Dermis microvascular lymphatic vessel endothelial cell (primary cell): ENCODE results near the gene MAP4K4. TPM values are rescaled to one million over a fixed set of nuclear protein-coding genes. Genes with fewer than 3 reads are reported as not detected.
A peak's percentile ranks its signal among the peaks of the same experiment; 100 is the strongest.

Experiments used
- DNase-seq, 2 donors: peaks; one replicate each; pipeline versions ENCODE4 v3.0.0 to v3.0.0-alpha.2; 2010; ENCODE audit warnings: low read depth in 2 of 2
- total RNA-seq: library from RNA; depleted of rRNA; stranded (reverse); fragments of >200 nt; gene quantifications from 2 replicates; pipeline ENCODE4 v1.2.1, GENCODE V29; 2014

The MAP4K4 gene
- total RNA-seq, 1 donor from 2014 or later: 126 TPM

DNA sequence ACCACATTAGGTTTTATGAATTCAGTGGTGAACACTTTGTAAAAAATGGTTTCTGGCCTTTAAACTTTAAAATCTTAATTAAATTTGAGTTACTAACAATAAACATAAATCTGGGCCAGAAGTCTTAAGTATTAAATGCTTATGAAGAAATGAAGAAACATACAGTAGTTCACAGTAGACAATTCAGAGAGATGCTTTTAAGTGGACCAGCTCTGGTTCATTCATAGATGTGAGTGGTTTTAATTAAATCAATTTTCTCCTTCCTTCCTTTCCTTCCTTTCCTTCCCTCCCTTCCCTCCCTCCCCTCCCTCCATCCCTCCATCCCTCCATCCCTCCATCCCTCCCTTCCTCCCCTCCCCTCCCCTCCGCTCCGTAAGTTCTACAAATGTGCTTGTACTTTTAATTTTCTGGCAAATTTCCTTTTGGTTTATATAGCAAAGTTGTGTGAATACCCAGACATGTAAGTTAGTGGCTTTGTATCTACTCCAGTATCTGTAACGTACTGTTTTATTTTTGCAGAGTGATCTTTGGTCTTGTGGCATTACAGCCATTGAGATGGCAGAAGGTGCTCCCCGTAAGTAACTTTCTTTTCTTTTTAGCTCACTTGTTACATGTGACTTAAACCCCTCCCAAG, 136.5 kb downstream of the MAP4K4 start:
- DNase-seq: no peak

- DNase-seq: no peak
Measured at GRCh38 chr2:101837354-101837753, 139.8 kb downstream of the MAP4K4 start.

DNA sequence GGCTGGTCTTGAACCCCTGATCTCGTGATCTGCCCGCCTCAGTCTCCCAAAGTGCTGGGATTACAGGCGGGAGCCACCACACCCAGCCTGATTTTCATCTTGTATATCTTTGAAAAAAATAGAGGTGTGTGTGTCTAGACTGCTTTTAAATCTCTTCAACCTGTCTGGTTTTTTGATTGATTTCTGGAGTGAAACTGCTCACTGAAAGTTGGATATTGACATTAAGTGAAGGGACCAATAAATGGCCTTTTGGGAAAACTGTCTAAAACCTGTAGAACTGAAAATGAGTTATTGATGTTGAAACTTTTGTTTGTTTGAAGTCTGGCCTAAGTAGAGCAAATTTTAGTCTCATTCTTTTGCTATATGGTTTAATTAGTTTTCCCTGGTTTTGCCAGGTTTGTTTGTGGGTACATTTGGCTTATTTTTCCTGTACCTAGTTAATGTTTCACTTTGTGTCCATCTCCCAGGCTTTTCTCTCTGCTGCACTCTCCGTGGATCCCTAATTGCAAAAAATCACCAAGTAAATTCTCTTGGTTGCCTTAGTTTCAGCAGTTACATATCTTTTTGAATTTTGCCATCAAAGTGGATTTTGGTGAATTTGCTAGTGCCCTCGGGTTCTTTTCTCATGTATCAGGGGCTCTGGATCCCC, 144.3 kb downstream of the MAP4K4 start:
- DNase-seq: no peak

GRCh38 chr2:101842471-101842870, 145.0 kb downstream of the MAP4K4 start:
- peak in 1 of 2 donors; percentile 23 for DNase-seq

- peak in 1 of 2 donors; percentile 28 for DNase-seq
Measured at GRCh38 chr2:101843048-101843447, 145.5 kb downstream of the MAP4K4 start.

- DNase-seq: no peak
Measured at GRCh38 chr2:101843471-101843870, 146.0 kb downstream of the MAP4K4 start.

GRCh38 chr2:101844055-101844635, 146.6 kb downstream of the MAP4K4 start:
- DNase-seq: peak in 1 of 2 donors; percentile 59

DNA sequence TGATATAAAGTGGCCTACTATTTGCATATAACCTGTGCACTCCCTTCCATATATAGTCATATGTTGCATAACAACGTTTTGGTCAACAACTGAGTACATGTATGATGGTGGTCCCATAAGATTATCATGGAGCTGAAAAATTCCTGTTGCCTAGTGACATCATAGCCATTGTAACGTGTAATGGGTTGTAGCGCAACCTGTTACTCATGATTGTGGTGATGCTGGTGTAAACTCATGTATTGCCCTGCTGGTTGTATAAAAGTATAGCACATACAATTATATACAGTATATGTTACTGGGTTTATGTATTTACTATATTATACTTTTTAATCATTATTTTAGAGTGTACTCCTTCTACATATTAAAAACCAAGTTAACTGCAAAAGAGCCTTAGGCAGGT, 149.5 kb downstream of the MAP4K4 start:
- no peak for DNase-seq

DNA sequence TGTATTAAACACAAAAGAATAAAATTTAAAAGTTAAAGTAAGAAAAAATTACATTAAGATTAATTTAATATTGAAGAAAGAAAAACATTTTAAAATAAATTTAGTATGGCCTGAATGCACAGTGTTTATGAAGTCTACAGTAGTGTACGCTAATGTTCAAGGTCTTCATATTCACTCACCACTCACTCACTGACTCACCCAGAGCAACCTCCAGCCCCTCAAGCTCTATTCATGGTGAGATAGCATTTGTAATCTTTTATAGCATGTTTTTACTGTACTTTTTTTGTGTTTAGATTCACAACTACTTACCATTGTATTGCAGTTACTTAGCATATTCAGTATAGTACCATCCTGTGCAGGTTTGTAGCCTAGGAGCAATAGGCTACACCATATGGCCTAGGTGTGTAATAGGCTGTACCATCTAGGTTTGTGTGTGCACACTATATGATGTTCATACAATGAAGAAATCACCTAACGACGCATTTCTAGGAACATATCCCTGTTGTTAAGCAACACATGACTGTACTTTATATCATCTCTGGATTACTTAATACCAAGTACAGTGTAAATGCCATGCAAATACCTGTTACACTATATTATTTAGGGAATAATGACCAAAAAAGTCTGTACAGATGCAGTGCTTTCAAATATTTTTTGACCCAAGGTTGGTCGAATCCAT, 150.3 kb downstream of the MAP4K4 start:
- DNase-seq: no peak

DNA sequence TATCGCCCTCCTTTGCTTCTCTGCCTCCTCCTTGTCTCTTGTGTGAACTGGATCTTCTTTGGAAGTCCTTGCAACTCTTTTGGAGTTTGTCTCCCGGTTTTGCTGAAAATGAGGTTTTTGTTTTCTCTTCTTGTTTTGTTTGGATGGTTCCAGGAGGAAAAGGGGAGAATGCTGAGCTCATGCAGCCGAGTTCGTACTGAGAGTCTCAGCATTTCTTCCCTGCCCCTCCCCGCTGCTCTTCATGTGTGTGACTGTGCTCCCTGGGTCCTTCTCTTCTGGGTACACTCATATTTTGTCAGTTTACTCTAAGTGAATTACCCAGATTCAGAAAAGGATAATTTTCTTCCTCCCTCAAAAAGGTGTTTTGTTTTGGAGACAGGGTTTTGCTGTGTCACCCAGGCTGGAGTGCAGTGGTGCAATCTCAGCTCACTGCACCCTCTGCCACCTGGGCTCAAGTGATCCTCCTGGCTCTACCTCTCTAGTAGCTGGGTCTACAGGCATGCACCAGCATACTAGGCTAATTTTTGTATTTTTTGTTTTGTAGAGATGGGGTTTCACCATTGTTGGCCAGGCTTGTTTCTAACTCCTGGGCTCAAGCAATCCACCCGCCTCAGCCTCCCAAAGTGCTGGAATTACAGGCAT, 151.4 kb downstream of the MAP4K4 start:
- DNase-seq: no peak

DNA sequence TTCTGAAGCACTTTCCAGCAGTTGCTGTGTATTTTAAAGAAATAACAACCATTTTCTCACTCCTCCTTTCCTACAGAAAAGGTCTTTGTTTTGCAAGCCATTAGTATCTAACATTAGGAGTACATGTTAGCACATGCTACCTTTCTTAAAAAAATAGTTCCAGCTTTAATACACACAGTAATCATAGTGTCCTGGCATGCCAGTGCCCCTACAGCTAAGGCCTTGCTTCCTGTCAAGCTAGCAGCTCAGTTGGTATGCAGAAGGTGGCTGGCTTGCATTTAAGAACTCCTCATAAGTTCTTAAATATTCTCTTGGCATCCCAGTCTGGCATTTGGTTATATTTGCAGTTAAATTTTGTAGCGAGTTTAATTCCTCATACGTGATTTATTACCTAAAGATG, 152.9 kb downstream of the MAP4K4 start:
- no peak for DNase-seq

DNA sequence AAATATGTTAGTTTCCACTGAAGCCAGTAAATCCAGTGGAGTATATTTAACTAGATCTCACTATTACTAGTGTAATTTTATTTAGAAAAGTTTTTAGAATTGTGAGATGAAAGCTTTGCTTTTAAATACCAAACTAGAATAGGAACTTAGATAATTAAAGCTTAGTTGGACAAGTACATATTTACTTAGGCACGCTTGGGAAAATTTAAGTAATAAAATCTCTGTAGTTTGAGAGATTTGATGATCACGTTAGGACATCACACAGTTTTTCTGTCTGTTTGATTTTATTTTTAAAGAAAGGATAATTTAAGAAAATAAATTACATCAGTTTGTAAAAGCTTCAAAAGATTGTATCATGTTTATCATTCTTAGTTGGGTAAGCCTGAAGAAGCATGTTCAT, 153.5 kb downstream of the MAP4K4 start:
- DNase-seq: no peak

DNA sequence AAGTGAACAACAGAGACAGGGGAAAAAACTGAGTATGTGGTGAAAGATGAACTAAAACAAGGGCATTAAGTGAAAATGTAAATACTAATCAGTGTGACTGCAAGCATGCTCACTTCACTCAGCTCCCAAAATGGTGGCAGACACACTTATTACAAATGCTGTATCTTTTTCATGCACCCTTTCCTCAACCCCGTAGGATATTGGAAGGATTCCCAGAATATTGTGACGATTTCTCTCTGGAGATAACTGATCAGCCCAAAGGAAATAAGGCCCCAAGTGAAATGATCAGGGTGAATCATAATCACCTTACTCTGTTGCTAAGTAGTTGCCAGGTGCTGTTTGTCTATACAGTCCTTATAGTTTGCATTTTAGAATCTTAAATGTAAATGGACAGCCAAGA, 155.3 kb downstream of the MAP4K4 start:
- no peak for DNase-seq

GRCh38 chr2:101854877-101855276, 157.4 kb downstream of the MAP4K4 start:
- no peak for DNase-seq

DNA sequence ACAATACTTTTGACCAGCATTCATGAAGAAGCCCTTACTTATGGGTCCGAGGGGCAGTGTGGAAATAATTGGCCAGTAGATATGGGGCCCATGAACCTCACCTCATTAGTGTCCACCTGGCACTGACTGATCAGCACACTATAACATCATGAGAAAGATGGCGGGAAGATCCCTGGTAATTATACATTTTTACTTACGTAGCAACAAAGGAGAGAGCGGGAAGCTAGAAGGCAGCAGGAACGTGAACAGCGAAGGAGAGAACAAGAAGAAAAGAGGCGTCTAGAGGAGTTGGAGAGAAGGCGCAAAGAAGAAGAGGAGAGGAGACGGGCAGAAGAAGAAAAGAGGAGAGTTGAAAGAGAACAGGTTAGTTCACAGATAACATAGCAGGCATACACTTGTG, 158.3 kb downstream of the MAP4K4 start:
- no peak for DNase-seq

DNA sequence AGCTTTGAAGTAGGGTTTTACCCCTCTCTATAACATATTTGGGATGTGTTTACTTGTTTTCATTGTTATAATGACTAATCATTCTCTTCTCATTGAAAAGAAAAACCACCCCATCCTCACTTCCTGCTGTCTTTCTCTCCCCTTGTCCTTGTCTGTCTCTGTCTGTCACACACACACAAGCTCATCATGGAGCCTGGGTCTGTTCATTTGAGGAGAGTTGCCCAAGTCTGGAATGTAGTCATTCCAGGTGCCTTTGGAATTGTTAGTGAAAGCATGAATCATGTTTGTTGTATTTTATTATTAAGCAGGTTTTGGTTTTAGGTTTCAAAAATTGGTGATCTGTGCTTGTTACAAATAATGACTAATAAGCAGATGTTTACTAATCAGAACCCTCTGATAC, 160.7 kb downstream of the MAP4K4 start:
- DNase-seq: no peak

GRCh38 chr2:101858910-101859309, 161.4 kb downstream of the MAP4K4 start:
- no peak for DNase-seq

DNA sequence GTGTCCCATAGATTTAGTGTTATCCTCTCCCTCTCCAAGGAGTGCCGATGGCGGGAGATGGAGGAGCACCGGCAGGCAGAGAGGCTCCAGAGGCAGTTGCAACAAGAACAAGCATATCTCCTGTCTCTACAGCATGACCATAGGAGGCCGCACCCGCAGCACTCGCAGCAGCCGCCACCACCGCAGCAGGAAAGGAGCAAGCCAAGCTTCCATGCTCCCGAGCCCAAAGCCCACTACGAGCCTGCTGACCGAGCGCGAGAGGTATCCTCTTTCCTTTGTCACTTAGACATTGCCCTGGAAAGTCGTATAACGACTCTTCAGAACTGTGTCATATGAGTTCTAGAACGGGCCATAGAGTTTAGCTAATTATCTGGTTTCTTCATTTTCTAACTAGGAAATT, 162.1 kb downstream of the MAP4K4 start:
- no peak for DNase-seq

- no peak for DNase-seq
Measured at GRCh38 chr2:101860157-101860556, 162.7 kb downstream of the MAP4K4 start.

- DNase-seq: no peak
Measured at GRCh38 chr2:101860782-101861181, 163.3 kb downstream of the MAP4K4 start.

GRCh38 chr2:101861382-101861781, 163.9 kb downstream of the MAP4K4 start:
- no peak for DNase-seq

DNA sequence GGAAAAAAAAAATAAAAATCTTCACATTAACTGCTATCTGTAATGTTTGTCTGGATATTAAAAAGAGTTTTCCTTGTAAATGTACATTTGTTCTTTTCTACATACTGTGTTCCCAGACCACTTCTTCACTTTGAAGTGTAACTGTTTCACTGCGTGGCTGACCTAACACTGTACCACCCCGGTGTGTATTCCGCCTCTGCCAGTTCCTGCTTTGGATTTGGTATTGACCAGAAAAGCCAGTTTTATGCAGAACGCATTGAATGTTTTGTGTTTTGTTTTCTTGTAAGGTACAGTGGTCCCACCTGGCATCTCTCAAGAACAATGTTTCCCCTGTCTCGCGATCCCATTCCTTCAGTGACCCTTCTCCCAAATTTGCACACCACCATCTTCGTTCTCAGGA, 166.0 kb downstream of the MAP4K4 start:
- no peak for DNase-seq
